Transverse colon (tissue), 4 donors: ENCODE data around the gene PPM1K.
"Not testable (repeated sequence)": the region's sequence is repeated elsewhere in the genome, so short reads cannot be mapped to it uniquely, and the experiment has no call there.

Experiments
- CTCF ChIP-seq, 5 experiments: fragments of 200-600 bp in 3 of 5; fragments of 450-650 bp in 2 of 5; sonication (generic) in 3 of 5; IDR thresholded peaks; 1 replicate in 2 of 5; 2 replicates in 3 of 5; pipeline ENCODE4 v1.5.1; 2016 to 2017; ENCODE audit warnings: antibody characterized with exemption in 5 of 5, inconsistent platforms in 3 of 5, mild to moderate bottlenecking in 2 of 5, moderate library complexity in 1 of 5
- POLR2A ChIP-seq: fragments of 450-650 bp; IDR thresholded peaks from one replicate; pipeline ENCODE4 v1.6.1; 2016; ENCODE audit warnings: antibody characterized with exemption, mild to moderate bottlenecking, moderate library complexity
- POLR2AphosphoS5 ChIP-seq, 3 donors: sonication (generic); formaldehyde crosslinking; IDR thresholded peaks; one replicate each; pipeline ENCODE4 v1.6.1; 2016; ENCODE audit warnings: antibody characterized with exemption in 3 of 3

GRCh38 chr4:88313088-88313624 lies 28.8 kb upstream of the PPM1K start:
- not testable (repeated sequence) for TF ChIP-seq CTCF (IDR thresholded peaks at IDR 0.05); POLR2A; POLR2AphosphoS5 (IDR thresholded peaks at IDR 0.05)
